Mucosa of descending colon (tissue), 3 donors: Measurements from ENCODE around the gene P2RX6. TPM values are rescaled to one million over a fixed set of nuclear protein-coding genes. Genes with fewer than 3 reads are reported as not detected.

ENCODE experiments used
- ATAC-seq: fragments of 200-7000 bp; cut with Tn5 transposase; one replicate; pipeline ENCODE4 v1.9.1; 2020; ENCODE audit warnings: mild to moderate bottlenecking, moderate library complexity
- DNase-seq, 3 donors: peaks; one replicate each; pipeline ENCODE4 v3.0.0-alpha.2; 2020
- H3K36me3 ChIP-seq: fragments of 200-600 bp; one replicate; pipeline ENCODE4 v1.8.0; 2021; ENCODE audit warnings: low read depth, mild to moderate bottlenecking
- H3K4me1 ChIP-seq: fragments of 200-600 bp; one replicate; pipeline ENCODE4 v1.8.0; 2021; ENCODE audit warnings: low read depth, mild to moderate bottlenecking
- H3K4me3 ChIP-seq: fragments of 200-600 bp; one replicate; pipeline ENCODE4 v1.8.0; 2021; ENCODE audit warnings: mild to moderate bottlenecking
- H3K9me3 ChIP-seq: fragments of 200-600 bp; one replicate; pipeline ENCODE4 v1.8.0; 2021; ENCODE audit warnings: mild to moderate bottlenecking
- CTCF ChIP-seq: fragments of 200-600 bp; IDR thresholded peaks from one replicate; pipeline ENCODE4 v1.8.0; 2022; ENCODE audit warnings: antibody characterized with exemption, mild to moderate bottlenecking
- intact Hi-C, 2 donors: fragments of 100-400 bp; cut with DNase I in 1 of 2; cut with micrococcal nuclease in 1 of 2; formaldehyde crosslinking; loops; one replicate each; pipeline versions ENCODE4 v1.11.0 to v1.11.1; 2022; cut with DNase I, micrococcal nuclease
- total RNA-seq, 3 donors: library from RNA; stranded (reverse); fragmentation: NEBNext Ultra II Directional in 2 of 3; extraction: Animal tissue kit (Norgen Biotek cat#: 25700) in 2 of 3; gene quantifications; one replicate each; pipeline versions ENCODE4 v1.2.1 to v1.2.4, GENCODE V29; 2021 to 2023
- donor health status: DM: no; HTN: no; CAD: no; lungs with moderate emphysema.
- donor health status: DM: no; HTN: no; CAD: no.
- donor health status: DM: no; HTN: yes; CAD: no.

The P2RX6 gene
- total RNA-seq, 3 donors from 2014 or later, result 1.4 to 1.6 (median 1.4) TPM

GRCh38 chr22:20998411-20999336 is 16.3 kb upstream of the P2RX6 start:
- ATAC-seq (no peak), DNase-seq (peak in 1 of 3 donors; percentile 48)
- Histone ChIP-seq H3K36me3 (no peaks in the 10 kb centered on the region), H3K4me3 (no peak overlapping the region), H3K4me1 (peaks cover 28% of the 10 kb centered on the region), H3K9me3 (no peaks in the 10 kb centered on the region)
- no peak for TF ChIP-seq CTCF
- intact Hi-C loops, result no loop called here

- Histone ChIP-seq H3K36me3 (no peaks in the 10 kb centered on the region), H3K4me3 (no peak overlapping the region), H3K9me3 (no peaks in the 10 kb centered on the region), H3K4me1 (peaks cover 30% of the 10 kb centered on the region)
- TF ChIP-seq CTCF, result no peak
- DNase-seq (no peak), ATAC-seq (no peak)
- intact Hi-C loops, result no loop called here
These were observed 15.4 kb upstream of the P2RX6 start for GRCh38 chr22:20999350-21000206.

- Histone ChIP-seq H3K9me3 (no peaks in the 10 kb centered on the region), H3K36me3 (no peaks in the 10 kb centered on the region), H3K4me3 (no peak overlapping the region), H3K4me1 (peaks cover 30% of the 10 kb centered on the region)
- intact Hi-C loops, result no loop called here
- ATAC-seq (no peak), DNase-seq (no peak)
- no peak for TF ChIP-seq CTCF
These were observed 14.6 kb upstream of the P2RX6 start for GRCh38 chr22:21000207-21000986.

- Histone ChIP-seq H3K9me3 (no peaks in the 10 kb centered on the region), H3K4me1 (peaks cover 30% of the 10 kb centered on the region), H3K4me3 (peak overlapping the region; percentile 67), H3K36me3 (no peaks in the 10 kb centered on the region)
- no peak for DNase-seq
- intact Hi-C loops, result no loop called here
- ATAC-seq, result no peak
- TF ChIP-seq CTCF, result no peak
These were observed 13.9 kb upstream of the P2RX6 start for GRCh38 chr22:21000987-21001600.
